ENCODE data around the gene NR2F1-AS1.

The NR2F1-AS1 gene

GRCh38 chr5:93409691-93410090 is 171.3 kb downstream of the NR2F1-AS1 start:
- no peak for ATAC-seq
- TF ChIP-seq PATZ1 (CRISPR knock-in tag; IDR thresholded peaks at IDR 0.05; ENCODE audit: borderline replicate concordance): no peak
- TF ChIP-seq SNAI2 (CRISPR knock-in tag; IDR thresholded peaks at IDR 0.05): no peak
- no peak for TF ChIP-seq CREB5 (CRISPR knock-in tag; IDR thresholded peaks at IDR 0.05; ENCODE audit: low read depth)
- TF ChIP-seq ESRRG (CRISPR knock-in tag; IDR thresholded peaks at IDR 0.05): no peak
- TF ChIP-seq CSRNP3 (CRISPR knock-in tag; IDR thresholded peaks at IDR 0.05): no peak
- no peak for TF ChIP-seq GLIS3 (CRISPR knock-in tag; IDR thresholded peaks at IDR 0.05)
- no peak for TF ChIP-seq POU6F1 (CRISPR knock-in tag; IDR thresholded peaks at IDR 0.05; ENCODE audit: borderline replicate concordance, low read depth)
- TF ChIP-seq RARB (CRISPR knock-in tag; IDR thresholded peaks at IDR 0.05): no peak
- TF ChIP-seq ZC3H10 (CRISPR knock-in tag; IDR thresholded peaks at IDR 0.05): no peak
- TF ChIP-seq PPARA (CRISPR knock-in tag; IDR thresholded peaks at IDR 0.05; ENCODE audit: borderline replicate concordance): no peak
- no peak for TF ChIP-seq ZFP3 (CRISPR knock-in tag; IDR thresholded peaks at IDR 0.05)
- no peak for TF ChIP-seq CSDC2 (CRISPR knock-in tag; IDR thresholded peaks at IDR 0.05)

GRCh38 chr5:93407454-93407853 is 173.6 kb downstream of the NR2F1-AS1 start:
- no peak for TF ChIP-seq ISL1 (CRISPR knock-in tag; IDR thresholded peaks at IDR 0.05)
- no peak for ATAC-seq

GRCh38 chr5:93406971-93407401 is 174.0 kb downstream of the NR2F1-AS1 start:
- TF ChIP-seq GLIS3 (CRISPR knock-in tag; IDR thresholded peaks at IDR 0.05) (no peak), CSDC2 (CRISPR knock-in tag; IDR thresholded peaks at IDR 0.05) (no peak), ZC3H10 (CRISPR knock-in tag; IDR thresholded peaks at IDR 0.05) (no peak), ISL1 (CRISPR knock-in tag; IDR thresholded peaks at IDR 0.05) (no peak), TCF4 (CRISPR knock-in tag; IDR thresholded peaks at IDR 0.05; ENCODE audit: borderline replicate concordance) (no peak), ARNTL (CRISPR knock-in tag; IDR thresholded peaks at IDR 0.05; ENCODE audit: borderline replicate concordance, low read depth) (no peak), ZNF8 (CRISPR knock-in tag; IDR thresholded peaks at IDR 0.05) (no peak), CREB5 (CRISPR knock-in tag; IDR thresholded peaks at IDR 0.05; ENCODE audit: low read depth) (no peak), CSRNP3 (CRISPR knock-in tag; IDR thresholded peaks at IDR 0.05) (no peak), TOX (CRISPR knock-in tag; IDR thresholded peaks at IDR 0.05; ENCODE audit: borderline replicate concordance) (no peak), TSHZ2 (CRISPR knock-in tag; IDR thresholded peaks at IDR 0.05) (no peak), BACH2 (CRISPR knock-in tag; IDR thresholded peaks at IDR 0.05; ENCODE audit: borderline replicate concordance) (no peak)
- ATAC-seq: no peak
